ENCODE results near the gene USP38.
"Not testable (repeated sequence)": the region's sequence is repeated elsewhere in the genome, so short reads cannot be mapped to it uniquely, and the experiment has no call there.

The USP38 gene

DNA sequence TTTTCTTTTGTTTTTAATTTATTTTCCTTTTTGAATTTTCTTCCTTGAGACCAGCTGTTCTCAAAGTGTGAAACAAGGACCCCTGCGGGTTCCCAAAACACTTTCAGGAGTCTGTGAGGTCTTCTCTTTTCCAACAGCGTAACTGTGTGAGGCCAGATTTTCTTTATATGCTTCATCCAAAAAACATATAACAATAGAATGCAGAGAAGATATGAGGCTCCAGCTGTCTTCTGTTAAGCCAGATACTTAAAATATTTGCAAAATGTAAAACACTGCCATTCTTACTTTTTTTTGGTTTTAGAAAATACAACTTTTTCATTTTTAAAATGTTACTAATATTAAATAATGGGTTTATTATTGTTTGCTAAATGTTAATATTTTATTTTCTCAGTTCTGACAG is 27.8 kb downstream of the USP38 start:
- DNase-seq, result no peak

DNA sequence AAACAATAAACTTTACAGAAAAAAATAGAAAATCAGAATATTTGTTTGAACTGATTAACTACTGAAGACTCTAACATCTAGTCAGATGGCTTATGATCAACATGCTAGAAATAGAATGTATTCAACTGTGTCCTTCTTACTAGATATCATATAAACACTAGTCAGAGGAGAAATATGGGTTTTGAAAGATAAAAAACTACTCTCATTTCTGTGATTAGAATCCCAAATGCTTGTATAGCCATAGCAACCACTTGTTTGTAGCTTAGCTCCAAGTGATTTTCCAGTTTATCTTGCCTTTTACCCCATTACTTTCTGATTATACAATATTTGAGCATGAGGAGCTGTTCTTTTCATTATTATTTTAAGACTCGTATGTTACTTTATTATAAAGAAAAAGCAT is 31.2 kb downstream of the USP38 start:
- no peak for DNase-seq

DNA sequence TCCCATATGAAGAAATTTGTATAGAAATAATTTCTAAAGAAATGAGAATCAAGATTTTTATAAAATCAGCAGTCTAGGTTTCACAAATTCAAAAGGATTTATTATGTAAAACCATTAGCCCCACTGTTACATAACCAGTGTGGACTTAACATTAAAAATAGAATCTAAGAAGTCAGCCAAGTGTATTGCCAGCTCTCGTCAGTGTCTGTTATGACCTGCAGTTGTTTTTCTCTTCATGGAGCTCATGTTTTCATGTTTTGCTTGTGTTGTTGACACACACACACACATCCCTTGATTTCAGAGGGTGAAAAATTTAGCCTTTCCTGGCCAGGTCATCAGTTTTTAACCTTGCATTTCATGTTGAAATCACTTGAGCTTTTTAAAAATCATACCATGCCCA is 39.5 kb downstream of the USP38 start:
- DNase-seq, result no peak

DNA sequence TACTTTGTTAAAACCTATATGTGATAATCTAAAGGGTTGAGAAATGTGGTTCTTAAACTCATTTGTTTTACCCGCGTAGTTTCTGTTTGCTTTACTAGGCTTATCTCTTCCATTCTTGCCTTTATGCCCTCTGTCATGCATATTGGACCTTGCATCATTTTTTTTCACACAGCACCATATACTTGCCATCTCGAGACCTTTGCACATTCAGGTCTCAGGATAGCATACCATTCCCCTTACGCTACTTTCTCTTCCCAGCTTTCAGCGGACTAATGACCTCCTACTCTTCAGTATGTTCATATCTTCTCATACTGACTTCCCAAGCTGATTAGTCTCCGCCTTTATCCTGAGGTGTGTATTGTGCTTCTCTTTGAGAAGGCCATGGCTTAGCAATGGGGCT is 40.5 kb downstream of the USP38 start:
- no peak for DNase-seq

DNA sequence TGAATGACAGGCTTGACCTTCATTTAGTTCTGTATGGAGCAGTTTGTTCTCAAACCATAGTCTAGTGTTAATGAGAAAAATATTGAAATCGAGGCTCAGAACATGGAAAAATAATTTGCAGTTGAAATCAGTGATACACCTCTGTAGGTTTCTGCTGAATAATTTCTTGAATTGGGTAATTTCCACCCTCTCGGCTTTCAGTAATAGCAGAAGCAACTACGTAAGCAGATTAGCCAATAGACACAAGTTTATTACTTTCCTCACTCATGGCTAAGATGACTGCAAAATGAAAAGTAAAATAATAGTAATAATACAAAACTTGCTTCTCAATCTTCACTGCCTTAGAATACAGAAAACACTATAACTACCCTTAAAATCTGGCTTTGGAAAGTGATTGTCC is 46.0 kb downstream of the USP38 start:
- no peak for DNase-seq

DNA sequence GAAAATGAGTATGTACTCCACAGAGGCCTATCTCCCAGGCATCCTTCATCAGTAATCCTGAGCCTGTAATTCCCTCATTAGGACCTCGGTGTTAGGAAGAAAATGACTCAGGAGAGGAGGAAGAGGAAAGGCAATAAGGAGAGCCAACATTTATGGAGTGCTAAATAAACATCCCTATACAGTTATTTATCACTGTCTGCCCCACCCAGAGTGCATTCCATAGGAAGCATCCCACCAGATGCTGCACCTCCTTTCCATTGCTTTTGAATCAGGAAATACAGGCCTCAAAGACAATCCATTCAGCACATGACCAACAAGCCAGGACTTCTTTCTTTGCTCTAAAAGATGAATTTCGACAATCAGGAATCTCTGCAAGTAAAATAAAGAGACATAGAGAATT is 47.6 kb downstream of the USP38 start:
- DNase-seq, result no peak

DNA sequence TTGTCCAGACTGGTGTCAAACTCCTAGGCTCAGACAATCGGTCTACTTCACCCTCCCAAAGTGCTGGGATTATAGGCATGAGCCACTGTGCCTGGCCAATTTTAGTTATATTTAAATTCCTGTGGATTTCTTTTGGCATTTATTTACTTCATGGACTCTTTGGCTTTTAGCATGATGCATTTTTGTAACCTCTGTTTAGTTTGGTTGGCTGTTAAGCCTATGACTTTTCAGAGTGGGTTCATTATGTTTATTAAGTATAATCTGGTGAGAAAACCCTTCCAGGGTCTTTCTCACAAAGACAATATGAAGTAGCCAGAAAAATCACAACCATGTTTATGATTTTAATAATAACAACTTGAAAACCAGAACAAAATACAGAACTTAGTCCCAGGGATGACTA is 49.4 kb downstream of the USP38 start:
- DNase-seq, result no peak

DNA sequence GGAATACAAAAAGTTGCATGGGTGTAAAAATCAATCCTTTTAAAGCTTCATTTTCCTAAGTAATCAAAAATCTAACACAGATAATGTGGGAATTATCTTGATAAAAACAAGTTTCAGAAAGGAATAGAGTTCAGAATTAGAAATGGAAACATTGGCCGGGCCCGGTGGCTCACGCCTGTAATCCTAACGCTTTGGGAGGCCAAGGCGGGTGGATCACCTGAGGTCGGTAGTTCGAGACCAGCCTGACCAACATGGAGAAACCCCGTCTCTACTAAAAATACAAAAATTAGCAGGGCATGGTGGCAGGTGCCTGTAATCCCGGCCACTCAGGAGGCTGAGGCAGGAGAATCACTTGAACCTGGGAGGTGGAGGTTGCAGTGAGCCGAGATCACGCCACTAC is 52.5 kb downstream of the USP38 start:
- DNase-seq, result not testable (repeated sequence)

DNA sequence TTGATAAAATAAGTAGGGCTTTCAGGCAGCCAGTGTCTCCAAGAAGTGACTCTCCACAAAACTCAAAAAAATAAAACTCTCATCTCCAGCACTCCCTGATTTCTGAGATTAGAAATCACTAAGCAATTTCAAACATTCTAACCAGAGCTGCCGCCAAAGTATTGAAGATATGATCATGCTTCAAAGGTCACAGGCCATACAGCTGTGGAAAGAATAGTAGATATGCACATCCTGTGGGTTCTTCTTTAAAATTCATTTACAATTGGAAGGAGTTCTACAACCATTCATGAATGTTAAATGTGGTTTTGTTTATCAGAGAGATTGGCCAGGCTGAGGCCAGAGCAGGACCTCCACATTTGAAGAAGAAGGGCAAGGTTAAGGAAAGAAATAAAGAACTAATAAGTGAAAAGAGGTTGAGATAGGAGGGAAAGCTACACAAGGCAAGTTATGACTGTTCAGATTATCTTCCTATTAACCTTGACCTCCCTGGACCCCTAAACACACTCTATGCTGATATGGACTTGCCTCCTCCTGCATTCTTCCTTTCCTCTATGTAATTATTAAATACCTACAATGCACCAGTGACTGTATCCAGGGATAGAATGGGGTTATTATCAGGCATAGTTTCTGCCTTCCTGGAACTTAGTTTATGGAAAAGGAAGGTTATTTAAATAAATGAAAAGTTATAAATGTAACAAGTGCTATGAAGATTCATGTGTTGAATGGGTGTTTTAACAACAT is 56.4 kb downstream of the USP38 start:
- no peak for DNase-seq

DNA sequence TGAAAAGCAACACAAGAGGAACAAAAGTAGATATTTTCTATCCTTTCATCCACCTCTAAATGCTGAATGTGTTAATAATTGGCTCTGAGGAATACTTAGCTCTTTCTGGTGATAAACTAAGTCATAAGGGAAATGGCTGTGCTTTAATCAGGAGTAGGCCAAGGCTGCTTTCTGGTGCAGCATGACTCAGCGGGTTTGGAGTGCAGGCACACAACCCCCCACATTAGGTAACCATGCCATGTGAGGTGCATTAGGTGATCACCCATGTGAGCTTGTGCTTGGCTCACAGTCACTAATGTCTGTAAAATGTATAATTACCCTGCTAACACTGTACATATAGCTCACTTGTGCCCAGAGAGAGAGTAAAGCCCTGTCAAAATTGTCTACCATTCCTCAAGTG is 57.2 kb downstream of the USP38 start:
- DNase-seq, result no peak

DNA sequence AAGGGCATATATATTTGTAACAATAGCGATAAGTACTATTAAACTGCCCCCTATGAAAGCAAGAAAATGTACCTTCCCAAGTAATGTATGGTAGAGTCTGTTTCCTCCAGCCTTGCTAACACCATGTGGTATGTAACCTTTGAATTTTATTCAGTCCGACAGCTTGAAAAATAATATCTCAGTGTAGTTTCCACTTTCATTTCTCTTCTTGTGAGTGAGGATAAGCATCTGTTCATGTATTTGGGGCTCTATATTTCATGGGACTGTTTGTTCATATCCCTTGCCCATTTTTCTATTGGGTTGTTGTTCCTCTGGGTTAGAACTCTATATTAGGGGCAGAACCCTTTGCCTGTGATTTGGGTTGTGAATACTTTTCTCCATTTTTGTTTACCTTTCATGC is 58.3 kb downstream of the USP38 start:
- DNase-seq, result no peak

DNA sequence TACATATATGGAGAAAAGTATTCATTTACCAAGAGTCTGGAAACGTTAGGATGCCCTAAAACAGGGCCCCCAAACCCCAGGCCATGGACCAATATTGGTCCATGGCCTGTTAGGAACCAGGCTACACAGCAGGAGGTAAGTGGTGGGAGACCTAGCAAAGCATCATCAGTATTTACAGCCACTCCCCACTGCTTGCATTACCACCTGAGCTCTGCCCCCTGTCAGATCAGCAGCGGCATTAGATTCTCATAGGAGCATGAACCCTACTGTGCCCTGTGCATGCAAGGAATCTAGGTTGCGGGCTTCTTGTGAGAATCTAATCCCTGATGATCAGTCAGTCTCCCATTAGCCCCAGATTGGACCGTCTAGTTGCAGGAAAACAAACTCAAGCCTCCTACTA is 62.3 kb downstream of the USP38 start:
- no peak for DNase-seq

DNA sequence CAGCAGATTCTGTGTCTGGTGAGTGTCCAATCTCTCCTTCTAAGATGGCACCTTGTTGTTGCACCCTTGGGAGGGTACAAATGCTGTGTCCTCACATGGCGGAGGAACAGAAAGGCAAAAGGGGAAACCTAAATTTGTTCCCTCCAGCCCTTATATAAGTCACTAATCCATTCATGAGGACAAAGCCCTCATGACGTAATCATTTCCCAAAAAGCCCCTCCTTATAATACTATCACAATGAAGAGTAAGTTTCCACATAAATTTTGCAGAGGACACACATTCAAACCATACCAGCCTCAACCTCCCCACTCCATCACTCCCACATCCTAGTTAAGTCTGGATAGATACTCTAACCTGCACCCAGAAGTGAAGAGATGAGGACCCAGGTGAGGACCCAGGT is 63.1 kb downstream of the USP38 start:
- DNase-seq, result no peak

DNA sequence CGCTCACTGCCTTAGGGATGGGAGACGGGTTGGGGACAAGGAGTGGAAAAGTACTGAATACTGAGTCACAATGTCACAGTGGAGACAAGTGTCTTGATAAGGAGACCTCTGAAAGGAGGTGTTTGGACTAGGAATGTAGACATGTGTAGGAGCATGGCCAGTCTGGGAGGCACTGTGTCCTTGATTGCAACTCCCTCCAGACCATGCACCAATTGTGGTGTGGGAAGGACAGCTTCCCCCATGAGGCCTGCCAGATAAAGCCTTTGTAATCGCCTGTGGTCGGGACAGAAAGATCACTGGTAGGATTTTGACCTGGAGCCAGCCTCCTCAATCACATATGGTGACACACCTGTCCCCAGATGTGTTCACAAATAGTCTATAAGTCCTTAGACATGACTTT is 64.1 kb downstream of the USP38 start:
- DNase-seq, result no peak

DNA sequence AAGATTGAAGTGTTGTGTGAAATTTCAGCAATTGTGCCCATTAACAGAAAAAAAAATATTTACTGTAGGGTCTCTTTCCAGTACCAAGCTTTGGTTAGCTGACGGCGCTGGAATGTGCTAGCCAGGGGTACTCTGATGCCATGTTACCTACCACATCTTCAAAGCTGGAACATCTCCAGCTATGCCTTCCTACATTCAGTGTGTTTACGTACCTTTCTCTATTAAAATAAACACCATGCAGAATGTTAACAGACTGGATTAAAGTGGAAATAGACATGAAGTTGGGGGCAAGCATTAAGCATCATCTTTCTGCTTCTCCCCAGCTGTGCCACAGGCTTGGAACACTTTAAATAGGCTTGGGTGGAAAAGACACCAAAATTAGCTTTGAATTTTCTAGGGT is 65.9 kb downstream of the USP38 start:
- DNase-seq, result no peak

DNA sequence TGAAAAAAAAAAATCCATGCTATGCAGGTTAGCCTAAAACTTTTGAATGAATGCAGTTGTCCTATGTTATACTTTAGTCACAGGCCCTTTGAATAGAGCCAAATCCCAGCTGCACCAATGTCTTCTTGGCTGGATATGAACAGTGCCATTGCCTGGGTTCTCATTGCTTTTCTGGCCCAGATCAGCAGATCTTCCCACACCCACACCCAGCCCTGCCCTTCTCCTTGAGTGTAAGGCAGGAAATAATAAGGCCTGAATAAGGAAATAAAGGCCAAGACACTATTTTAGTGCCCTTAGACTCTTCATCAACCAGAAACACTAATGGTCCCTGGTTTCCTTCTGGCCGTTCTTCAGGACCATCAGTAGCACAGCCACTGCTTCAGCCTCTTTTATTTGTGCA is 66.6 kb downstream of the USP38 start:
- no peak for DNase-seq

DNA sequence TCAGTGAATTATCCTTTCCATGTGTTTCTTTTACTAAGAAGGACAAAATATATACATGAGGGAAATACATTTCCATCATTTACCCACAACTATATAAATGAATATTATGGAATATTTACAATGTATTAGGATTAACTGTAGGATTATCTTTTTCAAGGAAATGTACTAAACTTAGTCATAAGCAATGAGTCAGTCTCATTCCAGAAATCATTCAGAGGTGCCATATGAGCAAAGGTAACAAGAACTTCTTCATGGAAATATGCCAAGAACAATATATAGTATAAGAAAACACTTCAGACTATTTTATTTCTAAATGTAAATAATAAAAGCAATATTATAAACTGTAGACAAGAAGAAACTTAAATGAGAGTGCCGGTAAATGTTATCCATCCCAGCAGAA is 67.1 kb downstream of the USP38 start:
- no peak for DNase-seq

DNA sequence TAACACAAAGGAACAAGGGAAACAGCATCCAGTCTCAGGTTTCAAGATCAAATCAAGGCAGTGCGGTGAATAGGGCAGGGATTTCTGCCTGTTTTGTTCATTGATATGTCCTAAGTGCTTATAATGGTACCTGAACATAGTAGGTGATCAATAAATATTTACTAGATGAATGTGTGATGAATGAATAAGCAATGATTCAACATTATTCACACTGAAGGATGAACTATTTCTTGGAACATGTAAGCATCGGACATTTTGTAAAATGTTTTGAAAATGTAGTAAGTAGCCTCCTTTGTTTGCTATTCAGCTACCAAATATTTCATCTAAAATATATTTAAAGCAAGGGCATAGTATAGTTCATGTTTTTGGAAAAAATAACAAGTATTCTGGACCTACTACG is 67.8 kb downstream of the USP38 start:
- no peak for DNase-seq

DNA sequence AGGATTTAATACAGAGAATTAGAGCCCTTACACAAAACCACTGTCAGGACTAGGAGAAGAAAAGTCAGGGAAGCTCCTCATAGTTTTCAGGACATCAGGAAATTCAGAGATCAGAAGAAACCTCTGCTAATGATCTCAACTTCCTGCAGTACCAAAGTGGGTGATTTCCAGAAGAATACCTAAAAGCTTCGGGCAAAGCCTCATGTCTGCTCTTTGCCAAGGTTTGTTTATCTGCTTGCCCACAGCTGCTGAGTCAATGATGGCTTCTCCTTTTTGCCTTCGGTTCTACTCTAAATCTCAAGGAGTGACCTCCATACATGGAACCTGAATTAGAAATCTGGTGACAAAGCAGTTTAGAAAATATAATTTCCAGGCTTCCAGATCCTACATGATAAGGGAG is 68.4 kb downstream of the USP38 start:
- no peak for DNase-seq

DNA sequence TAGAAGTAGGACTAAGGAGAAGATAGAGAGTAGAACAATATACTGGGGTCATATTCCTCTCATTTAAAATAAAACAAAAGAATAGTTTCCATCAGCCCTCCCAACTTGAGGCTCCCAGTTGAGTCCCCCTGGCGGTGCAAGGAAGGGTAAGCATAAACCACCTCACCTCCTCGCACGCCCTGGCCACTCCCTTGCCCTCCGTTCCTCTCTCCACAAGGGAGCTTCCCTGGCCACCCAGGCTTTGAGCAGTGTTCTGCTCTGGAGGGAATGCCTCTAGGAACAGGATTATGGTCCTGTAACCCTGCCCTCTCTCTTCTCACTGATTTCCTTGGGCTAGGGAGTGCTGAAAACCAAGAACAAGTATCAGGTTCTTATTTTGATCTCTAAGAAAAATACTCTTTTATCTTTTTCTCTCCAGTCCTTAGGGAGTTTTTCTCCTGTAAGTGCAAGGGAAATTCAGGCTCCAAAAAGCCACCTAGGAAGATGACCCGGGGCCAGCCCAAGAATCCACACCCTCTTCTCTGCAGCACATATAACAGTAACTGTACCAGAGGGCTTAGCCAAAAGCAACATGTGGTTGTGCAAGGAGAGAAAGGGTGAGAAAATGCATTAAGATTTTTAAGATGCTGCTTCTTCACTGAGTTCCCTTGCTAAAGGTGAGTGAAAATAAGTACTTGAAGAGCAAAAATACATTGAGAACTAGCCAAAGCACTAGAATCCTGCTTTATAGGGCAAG is 69.9 kb downstream of the USP38 start:
- DNase-seq, result no peak

DNA sequence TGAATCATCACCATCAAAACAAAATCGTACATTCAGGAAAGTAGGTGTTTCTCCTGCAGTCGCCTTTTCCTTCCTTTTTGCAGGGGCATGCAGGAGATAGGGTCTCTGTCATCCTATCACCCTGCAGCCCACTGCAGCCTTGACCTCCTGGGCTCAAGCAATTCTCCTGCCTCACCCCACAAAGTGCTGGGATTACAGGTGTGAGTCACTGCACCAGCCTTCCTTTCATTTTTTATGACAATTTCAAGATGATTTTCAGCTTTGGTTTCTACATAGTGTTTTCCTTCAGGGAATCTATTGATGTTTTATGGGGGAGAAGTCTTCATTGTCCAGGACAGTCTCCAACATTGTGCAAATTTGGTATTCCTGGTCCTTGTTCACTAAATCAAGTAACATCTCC is 71.7 kb downstream of the USP38 start:
- no peak for DNase-seq

DNA sequence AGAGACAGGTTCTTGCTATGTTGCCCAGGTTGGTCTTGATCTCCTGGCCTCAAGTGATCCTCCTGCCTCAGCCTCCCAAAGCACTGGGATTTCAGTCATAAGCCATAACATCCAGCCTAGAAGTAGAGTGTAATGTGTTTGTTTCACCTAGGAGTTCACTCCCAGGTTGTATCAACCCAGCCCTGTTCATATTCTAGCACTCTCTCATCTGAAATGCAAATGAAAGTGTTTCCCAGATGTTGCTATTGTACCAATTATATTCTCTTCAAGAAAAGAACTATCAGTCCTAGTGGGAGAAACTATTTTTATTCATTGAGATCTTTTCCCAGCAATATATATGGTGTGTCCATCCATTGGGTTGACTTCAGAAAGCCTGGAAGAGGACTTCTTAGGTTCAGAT is 72.6 kb downstream of the USP38 start:
- no peak for DNase-seq

DNA sequence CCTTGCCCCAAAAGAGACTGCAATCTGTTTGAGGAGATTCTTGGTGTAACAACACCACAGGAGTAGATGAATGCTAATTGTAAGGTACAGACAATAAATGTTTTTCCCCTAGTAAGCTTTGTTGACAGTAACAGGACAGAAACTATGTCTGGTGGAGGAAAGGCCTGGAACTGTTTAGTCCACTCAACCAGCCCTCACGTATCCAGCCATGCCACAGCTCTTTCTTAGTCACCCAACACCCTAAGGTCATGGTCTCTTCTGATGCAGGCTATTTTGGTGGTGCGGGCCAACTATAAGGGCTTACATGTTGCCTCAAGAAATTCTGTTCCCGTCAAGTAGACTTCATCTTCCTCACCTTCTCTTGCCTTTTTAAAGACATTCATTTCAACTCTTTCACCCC is 76.0 kb downstream of the USP38 start:
- DNase-seq, result no peak

DNA sequence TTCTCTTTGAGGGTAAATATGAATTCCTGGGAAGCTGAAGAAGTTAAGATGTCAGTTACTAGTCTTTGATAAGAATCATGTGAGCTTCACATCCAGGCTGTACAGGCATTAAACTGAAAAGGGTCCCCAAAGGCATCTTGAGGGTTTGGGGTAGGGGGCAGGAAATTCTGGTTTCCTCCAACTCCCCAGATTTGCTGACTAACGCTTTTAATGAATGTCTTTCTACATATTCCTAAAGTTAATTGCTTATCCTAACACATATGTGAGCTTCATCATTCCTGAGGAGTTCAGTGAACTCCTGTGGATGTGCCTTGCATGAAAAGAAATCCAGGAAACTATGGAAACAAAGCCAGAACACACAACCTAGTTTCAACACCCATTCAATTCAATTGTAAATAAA is 78.1 kb downstream of the USP38 start:
- no peak for DNase-seq

DNA sequence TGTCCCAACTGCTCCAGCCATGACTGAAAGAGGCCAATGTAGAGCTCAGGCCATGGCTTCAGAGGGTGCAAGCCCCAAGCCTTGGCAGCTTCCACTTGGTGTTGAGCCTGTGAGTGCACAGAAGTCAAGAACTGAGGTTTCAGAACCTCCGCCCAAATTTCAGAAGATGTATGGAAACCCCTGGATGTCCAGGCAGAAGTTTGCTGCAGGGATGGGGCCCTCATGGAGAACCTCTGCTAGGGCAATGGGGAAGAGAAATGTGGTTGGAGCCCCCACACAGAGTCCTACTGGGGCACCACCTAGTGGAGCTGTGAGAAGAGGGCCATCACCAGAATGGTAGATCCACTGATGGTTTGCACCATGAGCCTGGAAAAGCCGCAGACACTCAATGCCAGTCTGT is 83.0 kb downstream of the USP38 start:
- not testable (repeated sequence) for DNase-seq
